BJ (cell line): Measurements from ENCODE around the gene C12orf42. TPM values are rescaled to one million over a fixed set of nuclear protein-coding genes. Genes with fewer than 3 reads are reported as not detected.

Source experiments
- CTCF ChIA-PET: fragments of 350-600 bp; formaldehyde crosslinking; extraction: SDS; loops from one replicate; lab custom pipeline; 2021; ENCODE audit warnings: antibody characterized with exemption, inconsistent platforms; lab: Yijun Ruan, JAX
- POLR2A ChIA-PET: fragments of 300-600 bp; sonication (Branson Sonifier 250); formaldehyde crosslinking; extraction: SDS; loops from one replicate; lab custom pipeline; 2021; ENCODE audit warnings: antibody characterized with exemption; lab: Charles Lee
- DNase-seq: peaks from one replicate; pipeline ENCODE4 v3.0.0-alpha.2; 2011; ENCODE audit warnings: low read depth
- H3K27me3 ChIP-seq: 2 replicates; pipeline ENCODE4 v1.6.0; 2011; ENCODE audit warnings: low read length; ENCODE audit not compliant: control insufficient read depth, insufficient read depth
- H3K36me3 ChIP-seq: 2 replicates; pipeline ENCODE4 v1.5.1; 2011; ENCODE audit warnings: low read length; ENCODE audit not compliant: control insufficient read depth, insufficient read depth
- H3K4me3 ChIP-seq: 2 replicates; pipeline ENCODE4 v1.5.1; 2011; ENCODE audit warnings: low read depth, mild to moderate bottlenecking, control low read depth, low read length
- polyA plus RNA-seq: library from polyadenylated mRNA; depleted of rRNA; stranded (reverse); fragments of >200 nt; gene quantifications from 2 replicates; pipeline ENCODE4 v1.2.3, GENCODE V29; 2011
- TF ChIP-seq, protein P1 (sequence below): IDR thresholded peaks from 2 replicates; pipeline ENCODE4 v1.5.1; 2011; ENCODE audit warnings: low read depth, mild to moderate bottlenecking, control low read depth, inconsistent platforms, low read length, moderate library complexity; ENCODE audit not compliant: insufficient read depth

The C12orf42 gene
- polyA plus RNA-seq, 1 experiment, result not detected

DNA sequence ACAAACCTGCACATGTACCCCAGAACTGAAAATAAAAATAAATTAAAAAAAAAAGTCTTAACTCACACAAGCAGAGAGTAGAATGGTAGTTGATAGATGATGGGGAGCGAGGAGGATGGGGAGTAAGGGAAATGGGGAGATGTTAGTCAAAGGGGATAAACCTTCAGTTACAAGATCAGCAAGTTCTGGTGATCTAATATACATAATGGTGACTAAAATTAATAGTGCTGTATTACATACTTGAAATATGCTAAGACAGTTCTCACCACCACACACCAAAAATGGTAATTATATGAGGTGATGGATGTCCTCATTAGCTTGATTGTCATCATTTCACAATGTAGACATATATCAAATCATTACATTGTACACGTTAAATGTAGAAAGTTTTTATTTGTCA lies 3.2 kb upstream of the C12orf42 start:
- no peak for DNase-seq
- Histone ChIP-seq H3K4me3 (no peak overlapping the region), H3K27me3 (peaks cover 1% of the 10 kb centered on the region), H3K36me3 (no peaks in the 10 kb centered on the region)
- TF ChIP-seq, protein P1, sequence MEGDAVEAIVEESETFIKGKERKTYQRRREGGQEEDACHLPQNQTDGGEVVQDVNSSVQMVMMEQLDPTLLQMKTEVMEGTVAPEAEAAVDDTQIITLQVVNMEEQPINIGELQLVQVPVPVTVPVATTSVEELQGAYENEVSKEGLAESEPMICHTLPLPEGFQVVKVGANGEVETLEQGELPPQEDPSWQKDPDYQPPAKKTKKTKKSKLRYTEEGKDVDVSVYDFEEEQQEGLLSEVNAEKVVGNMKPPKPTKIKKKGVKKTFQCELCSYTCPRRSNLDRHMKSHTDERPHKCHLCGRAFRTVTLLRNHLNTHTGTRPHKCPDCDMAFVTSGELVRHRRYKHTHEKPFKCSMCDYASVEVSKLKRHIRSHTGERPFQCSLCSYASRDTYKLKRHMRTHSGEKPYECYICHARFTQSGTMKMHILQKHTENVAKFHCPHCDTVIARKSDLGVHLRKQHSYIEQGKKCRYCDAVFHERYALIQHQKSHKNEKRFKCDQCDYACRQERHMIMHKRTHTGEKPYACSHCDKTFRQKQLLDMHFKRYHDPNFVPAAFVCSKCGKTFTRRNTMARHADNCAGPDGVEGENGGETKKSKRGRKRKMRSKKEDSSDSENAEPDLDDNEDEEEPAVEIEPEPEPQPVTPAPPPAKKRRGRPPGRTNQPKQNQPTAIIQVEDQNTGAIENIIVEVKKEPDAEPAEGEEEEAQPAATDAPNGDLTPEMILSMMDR, result no peak
- ChIA-PET POLR2A (no interaction called here), CTCF (no interaction called here)

DNA sequence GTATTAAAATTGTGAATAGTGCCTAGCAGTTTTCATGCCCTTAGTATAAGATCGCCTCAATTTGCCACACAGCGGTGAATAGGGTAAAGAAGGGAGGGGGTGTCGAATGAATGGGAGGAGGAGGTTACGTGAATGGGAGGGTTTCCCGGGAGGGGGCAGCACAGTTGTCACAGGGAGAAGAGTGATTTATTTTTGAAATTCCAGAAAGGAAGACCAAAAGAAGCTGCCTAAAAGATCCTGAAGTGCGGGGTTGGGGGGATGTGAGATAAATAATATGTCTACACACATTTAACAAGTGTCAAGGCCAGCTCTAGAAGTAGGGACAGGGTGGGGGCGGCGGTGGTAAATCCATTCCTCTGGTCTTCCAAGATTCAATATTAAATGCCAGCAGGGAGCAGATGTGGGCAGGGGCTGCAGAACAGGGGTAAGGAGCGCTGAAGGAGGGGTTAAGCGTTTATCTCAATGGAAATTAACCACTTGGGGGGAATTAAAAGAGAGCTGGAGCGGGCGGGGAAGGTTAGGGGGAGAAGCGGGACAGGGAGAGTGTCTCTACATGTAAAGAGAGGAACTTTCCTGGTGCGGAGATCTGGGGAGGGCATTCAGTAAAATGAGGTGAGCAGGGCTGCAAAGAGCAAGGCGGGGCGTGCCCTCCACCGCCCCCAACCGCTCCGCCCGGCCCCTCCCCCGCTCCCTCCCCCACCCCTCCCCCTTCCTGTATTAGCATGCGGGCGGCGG lies 867 bp downstream of the C12orf42 start:
- CTCF ChIA-PET, result interaction anchor here (1.2 kb wide), 1 partner anchor 54 kb away, joined by 5 read pairs; no protein-coding TSS in a partner anchor
- POLR2A ChIA-PET, result no interaction called here
- H3K4me3 ChIP-seq, result no peak overlapping the region; the same call in 1 of the 2 replicates

DNA sequence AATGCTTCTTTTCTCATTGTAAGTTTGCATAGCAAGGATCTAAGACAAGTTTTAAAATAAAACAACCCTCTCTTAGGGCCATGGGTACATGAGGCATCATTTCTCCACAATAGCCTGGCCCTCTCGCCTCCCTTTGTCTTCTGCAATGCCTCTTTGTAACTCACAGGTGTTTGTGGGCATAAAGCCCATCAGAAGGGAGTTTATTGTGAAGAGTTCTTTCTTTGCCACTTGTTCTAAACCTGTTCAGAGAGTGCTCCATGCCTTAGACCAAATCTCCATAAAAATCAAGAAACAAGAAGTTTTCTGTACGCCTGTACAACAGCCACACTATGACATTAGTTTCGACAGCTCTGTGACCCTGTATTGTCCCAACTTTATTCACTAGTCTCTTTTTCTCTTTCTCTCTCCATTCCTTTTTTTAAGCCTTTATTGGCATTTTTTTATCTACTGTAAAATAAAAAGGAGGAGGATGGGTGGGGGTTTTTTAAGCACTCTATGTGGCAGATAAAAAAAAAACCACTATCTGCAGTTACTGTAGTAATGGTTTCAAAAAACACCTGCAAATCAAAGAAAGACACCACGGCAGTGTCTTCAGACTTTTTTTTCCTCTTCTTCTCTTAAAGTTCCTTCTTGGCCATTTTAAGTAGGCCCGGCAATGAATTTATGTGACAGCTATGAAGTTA lies 1.6 kb downstream of the C12orf42 start:
- TF ChIP-seq, protein P1, result no peak
- Histone ChIP-seq H3K4me3 (no peak overlapping the region), H3K36me3 (no peaks in the 10 kb centered on the region), H3K27me3 (peaks cover 3% of the 10 kb centered on the region)
- ChIA-PET POLR2A (no interaction called here), CTCF (interaction anchor here (1.2 kb wide), 1 partner anchor 55 kb away, joined by 5 read pairs; no protein-coding TSS in a partner anchor)
- no peak for DNase-seq

More for the DNA sequence above, 867 bp downstream of the C12orf42 start:
- TF ChIP-seq, protein P1, result no peak
- Histone ChIP-seq H3K27me3 (peaks cover 3% of the 10 kb centered on the region), H3K36me3 (no peaks in the 10 kb centered on the region)
- no peak for DNase-seq

DNA sequence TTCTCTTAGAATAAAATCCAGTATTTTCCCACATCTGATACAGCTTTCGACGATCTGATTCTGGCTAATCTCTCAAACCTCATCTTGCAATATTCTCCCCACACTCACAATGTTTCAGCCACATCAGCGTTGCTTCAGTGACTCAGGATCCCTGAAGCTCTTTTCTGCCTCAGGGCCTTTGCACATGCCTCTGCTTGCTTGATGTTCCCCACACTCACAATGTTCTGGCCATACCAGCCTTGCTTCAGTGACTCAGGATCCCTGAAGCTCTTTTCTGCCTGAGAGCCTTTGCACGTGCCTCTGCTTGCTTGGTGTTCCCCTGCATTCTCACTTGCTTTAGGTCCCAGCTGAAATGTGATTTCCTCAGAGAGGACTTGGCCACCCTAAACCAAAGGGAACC lies 2.6 kb downstream of the C12orf42 start:
- DNase-seq, result no peak
- ChIA-PET POLR2A (no interaction called here), CTCF (interaction anchor here (1.2 kb wide), 1 partner anchor 54 kb away, joined by 3 read pairs; no protein-coding TSS in a partner anchor)
- H3K36me3 ChIP-seq, result no peaks in the 10 kb centered on the region
- H3K4me3 ChIP-seq, result no peak overlapping the region
- peaks cover 3% of the 10 kb centered on the region for H3K27me3 ChIP-seq
- TF ChIP-seq, protein P1, result no peak

DNA sequence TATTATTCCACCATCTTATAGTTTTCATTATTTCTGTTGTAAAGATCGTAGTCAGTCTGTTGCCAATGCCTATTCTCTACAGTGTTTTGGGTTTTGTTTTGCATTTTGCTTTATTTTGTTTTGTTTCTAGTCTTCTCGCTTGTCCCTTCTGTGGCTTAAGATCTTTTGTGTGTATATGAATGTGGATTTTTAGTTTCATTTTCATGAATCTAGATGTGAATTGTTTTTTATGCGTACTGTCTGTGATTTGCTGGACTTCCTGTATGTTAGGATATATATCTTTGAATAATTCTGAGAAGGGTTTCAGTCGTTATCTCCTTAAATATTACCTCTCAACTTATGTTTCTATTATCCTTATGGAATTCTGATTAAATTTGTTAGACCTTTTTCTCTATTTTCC lies 13.4 kb downstream of the C12orf42 start:
- CTCF ChIA-PET, result no interaction called here
- no peak for DNase-seq
- H3K36me3 ChIP-seq, result no peaks in the 10 kb centered on the region
- H3K4me3 ChIP-seq, result no peak overlapping the region
- TF ChIP-seq, protein P1, result no peak
- POLR2A ChIA-PET, result no interaction called here
- no peaks in the 10 kb centered on the region for H3K27me3 ChIP-seq
